Transverse colon (tissue), 4 donors: ENCODE measurements around the gene PCLO.

Source experiments
- POLR2A ChIP-seq: fragments of 450-650 bp; IDR thresholded peaks from one replicate; pipeline ENCODE4 v1.6.1; 2016; ENCODE audit warnings: antibody characterized with exemption, mild to moderate bottlenecking, moderate library complexity
- POLR2AphosphoS5 ChIP-seq, 3 donors: sonication (generic); formaldehyde crosslinking; IDR thresholded peaks; one replicate each; pipeline ENCODE4 v1.6.1; 2016; ENCODE audit warnings: antibody characterized with exemption in 3 of 3
- TF ChIP-seq, protein P1 (sequence below), 5 experiments: fragments of 200-600 bp in 3 of 5; fragments of 450-650 bp in 2 of 5; sonication (generic) in 3 of 5; IDR thresholded peaks; 1 replicate in 2 of 5; 2 replicates in 3 of 5; pipeline ENCODE4 v1.5.1; 2016 to 2017; ENCODE audit warnings: antibody characterized with exemption in 5 of 5, inconsistent platforms in 3 of 5, mild to moderate bottlenecking in 2 of 5, moderate library complexity in 1 of 5

GRCh38 chr7:83178066-83178465 lies 15.4 kb upstream of the PCLO start:
- TF ChIP-seq, protein P1, sequence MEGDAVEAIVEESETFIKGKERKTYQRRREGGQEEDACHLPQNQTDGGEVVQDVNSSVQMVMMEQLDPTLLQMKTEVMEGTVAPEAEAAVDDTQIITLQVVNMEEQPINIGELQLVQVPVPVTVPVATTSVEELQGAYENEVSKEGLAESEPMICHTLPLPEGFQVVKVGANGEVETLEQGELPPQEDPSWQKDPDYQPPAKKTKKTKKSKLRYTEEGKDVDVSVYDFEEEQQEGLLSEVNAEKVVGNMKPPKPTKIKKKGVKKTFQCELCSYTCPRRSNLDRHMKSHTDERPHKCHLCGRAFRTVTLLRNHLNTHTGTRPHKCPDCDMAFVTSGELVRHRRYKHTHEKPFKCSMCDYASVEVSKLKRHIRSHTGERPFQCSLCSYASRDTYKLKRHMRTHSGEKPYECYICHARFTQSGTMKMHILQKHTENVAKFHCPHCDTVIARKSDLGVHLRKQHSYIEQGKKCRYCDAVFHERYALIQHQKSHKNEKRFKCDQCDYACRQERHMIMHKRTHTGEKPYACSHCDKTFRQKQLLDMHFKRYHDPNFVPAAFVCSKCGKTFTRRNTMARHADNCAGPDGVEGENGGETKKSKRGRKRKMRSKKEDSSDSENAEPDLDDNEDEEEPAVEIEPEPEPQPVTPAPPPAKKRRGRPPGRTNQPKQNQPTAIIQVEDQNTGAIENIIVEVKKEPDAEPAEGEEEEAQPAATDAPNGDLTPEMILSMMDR (IDR thresholded peaks at IDR 0.05), result no peak
- TF ChIP-seq POLR2A, result no peak
- TF ChIP-seq POLR2AphosphoS5 (IDR thresholded peaks at IDR 0.05), result no peak
